SW480 (cell line): ENCODE data around the gene ZKSCAN5.
"Not testable (repeated sequence)": the region's sequence is repeated elsewhere in the genome, so short reads cannot be mapped to it uniquely, and the experiment has no call there.

Source experiments
- DNase-seq: peaks from one replicate; pipeline ENCODE4 v3.0.0-alpha.2; 2016; ENCODE audit warnings: low spot score

ZKSCAN5 gene

DNA sequence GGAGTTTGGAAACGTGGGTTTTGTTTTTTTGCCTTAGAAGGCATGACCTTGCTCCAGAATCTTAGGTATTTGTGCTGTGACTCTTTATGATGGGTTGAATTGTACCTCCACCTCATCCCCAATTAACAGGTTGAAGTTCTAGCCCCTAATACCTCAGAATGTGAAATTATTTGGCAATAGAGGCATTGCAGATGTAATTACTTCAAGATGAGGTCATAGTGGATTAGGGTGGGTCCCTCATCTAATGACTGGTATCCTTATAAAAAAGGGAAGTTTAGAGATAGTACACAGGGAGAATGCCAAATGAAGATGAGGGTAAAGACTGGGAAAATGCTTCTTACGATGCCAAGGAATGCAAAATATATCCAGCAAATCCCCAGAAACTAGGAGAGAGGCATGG is 50.5 kb downstream of the ZKSCAN5 start:
- DNase-seq: no peak

DNA sequence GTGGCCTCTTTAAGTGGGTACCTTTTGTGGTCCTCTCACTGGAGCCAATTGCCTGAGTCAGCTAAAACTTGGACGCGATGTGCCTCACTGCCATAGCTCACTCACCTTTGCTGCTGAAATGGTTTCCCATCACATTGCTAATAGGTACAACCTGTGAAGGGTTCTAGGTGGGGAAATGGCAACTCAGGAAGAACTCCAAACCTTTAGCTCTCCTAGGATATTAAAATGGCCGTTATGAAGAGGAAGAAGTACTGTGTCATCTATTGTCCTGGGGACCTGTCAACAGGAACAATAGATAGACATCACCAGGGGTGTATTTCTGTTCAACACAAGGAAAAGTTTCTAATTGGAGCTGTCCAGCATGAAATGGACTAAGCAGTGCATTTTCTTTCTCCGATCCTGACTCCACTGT is 52.7 kb downstream of the ZKSCAN5 start:
- DNase-seq: no peak

DNA sequence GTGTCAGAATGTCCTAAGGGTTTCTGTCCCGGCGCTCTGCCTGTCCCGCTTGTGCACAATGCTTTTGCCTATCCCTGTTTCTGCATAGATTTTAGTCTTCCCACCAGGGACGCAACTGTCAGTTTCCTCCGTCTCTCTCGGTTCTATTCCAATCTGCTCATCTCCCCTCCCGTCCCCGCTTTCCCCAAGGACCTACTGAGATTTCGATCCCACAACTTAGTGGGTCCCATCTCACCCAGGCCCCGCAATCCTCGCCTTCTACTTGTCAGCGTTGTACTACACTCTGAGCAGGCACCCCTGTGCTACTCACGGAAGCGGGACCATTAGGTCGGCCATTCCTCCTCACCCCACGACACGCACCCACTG is 53.5 kb downstream of the ZKSCAN5 start:
- DNase-seq: no peak

DNA sequence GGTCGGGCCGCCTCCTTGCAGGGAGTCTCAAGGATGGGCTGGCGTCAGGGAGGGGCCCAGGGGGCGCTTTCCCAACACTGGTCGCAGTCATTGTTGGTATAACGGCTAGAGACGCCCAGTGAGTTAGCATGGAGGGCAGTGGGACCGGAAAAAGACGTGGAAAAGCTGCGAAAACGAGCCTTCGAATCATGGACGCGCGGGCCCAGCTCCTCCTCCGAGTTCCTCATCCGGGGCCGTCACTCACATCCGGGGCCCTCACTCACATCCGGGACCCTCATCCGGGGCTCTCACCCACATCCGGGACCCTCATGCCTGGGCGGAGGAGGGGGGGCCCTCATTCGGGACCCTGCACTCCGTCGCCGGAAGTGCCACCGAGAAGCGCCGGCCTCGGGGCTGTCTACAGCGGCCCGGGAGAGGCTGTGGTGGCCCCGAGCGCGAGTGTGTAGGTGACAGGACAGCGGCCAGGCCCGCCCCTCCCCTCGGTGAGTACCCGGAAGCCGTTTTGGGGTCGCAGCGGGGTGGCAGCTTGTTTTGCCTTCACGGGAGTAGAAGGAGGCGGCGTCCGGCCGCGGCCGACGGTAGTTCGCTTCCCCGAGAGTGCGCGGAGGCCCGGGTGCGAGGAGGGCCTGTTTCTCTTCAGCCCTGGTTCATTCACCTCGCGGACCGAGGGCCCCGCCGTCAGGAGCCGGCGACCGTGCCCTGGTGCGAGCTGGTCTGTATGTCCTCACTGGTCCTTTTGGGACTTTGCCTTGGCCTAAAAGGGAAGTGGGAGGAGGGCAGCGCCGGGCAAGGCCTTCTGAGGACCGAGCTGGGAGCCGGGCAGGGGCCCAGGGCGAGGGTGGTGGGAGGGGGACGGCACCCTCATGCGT is 54.1 kb downstream of the ZKSCAN5 start, which contains the start of gene ZNF655:
TSS of gene ZNF655 (plus strand) at position 337 of the 869 bp plus-strand sequence. CDS start 1,918 bp downstream, outside the sequence.
- DNase-seq: no peak

- no peak for DNase-seq
Measured at GRCh38 chr7:99559175-99559915, 54.9 kb downstream of the ZKSCAN5 start.

GRCh38 chr7:99560834-99561736 is 56.6 kb downstream of the ZKSCAN5 start:
- DNase-seq: no peak

DNA sequence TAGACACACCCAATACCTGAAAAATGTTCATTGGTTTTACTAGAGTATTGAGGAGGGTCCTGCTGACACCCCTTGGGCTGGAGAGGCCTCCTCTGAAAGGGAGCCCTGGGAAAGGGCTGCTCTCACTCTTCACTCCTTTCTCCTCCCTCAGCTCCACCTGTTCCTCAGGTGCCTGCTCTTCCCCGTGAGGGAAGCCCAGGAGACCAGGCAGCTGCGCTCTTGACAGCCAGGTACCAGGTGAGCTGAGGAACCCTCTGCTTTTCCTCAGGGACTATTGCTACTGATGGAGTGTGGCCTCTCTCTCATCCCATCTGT is 57.2 kb downstream of the ZKSCAN5 start:
- DNase-seq: no peak

GRCh38 chr7:99562114-99562784 is 57.8 kb downstream of the ZKSCAN5 start:
- no peak for DNase-seq

DNA sequence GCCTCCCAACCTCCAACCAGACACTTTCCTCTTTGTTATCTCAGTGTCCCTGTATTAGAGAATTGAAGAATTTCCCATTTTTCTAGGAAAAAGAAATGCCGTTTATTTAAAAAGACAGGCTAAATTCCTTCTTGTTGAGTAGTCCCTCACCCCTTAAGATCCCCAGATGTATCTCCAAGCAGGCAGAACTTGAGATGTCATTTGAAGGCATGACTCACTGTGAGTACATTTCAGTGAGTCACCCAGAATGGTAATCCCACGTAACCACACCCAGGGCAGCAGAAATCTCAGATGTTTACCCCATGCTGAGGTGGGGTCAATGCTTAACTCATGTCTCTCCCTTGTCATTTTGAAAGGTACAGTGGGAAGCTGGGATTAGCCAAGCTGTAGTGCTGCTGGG is 58.4 kb downstream of the ZKSCAN5 start:
- DNase-seq: peak; percentile 96

GRCh38 chr7:99563650-99564049 is 59.2 kb downstream of the ZKSCAN5 start:
- peak; percentile 74 for DNase-seq

DNA sequence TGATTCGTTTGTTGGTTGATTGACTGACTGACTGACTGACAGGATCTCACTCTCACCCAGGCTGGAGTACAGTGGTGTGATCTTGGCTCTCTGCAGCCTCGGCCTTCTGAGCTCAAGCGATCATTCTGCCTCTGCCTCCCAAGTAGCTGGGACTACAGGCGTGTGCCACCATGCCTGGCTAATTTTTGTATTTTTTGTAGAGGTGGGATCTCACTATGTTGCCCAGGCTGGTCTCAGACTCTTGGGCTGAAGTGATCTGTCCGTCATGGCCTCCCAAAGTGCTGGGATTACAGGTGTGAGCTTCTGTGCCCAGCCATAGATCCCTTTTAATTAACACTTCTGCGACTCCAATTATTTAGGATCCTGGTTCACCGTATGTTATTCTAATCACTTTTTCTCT is 64.3 kb downstream of the ZKSCAN5 start:
- DNase-seq: not testable (repeated sequence)

GRCh38 chr7:99571768-99572167 is 67.3 kb downstream of the ZKSCAN5 start:
- no peak for DNase-seq

DNA sequence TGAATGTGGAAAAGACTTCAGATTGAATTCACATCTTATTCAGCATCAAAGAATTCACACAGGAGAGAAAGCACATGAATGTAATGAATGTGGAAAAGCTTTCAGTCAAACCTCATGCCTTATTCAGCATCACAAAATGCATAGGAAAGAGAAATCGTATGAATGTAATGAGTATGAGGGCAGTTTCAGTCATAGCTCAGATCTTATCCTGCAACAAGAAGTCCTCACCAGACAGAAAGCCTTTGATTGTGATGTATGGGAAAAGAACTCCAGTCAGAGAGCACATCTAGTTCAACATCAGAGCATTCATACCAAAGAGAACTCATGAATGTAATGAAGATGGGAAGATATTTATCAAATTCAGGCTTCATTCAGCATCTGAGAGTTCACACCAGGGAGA is 68.8 kb downstream of the ZKSCAN5 start:
- no peak for DNase-seq

DNA sequence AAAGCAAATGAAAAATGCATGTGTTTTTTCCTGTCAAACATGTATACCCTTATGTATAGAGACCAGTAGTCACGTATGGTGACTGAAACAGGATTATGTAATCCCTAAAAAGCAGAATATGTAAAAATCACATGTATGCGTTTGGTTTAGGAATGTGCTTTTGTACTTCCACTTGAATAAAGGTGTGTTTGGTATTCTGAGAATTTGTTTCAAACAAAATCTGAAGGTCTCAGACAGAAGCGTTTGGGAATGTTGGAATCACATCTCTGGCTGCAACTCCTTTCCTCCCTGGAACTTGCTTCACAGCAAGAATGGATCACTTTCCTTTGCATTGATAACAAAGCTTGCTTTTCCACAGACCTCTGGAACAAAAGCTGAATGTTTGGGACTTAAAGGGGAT is 71.8 kb downstream of the ZKSCAN5 start:
- DNase-seq: no peak

DNA sequence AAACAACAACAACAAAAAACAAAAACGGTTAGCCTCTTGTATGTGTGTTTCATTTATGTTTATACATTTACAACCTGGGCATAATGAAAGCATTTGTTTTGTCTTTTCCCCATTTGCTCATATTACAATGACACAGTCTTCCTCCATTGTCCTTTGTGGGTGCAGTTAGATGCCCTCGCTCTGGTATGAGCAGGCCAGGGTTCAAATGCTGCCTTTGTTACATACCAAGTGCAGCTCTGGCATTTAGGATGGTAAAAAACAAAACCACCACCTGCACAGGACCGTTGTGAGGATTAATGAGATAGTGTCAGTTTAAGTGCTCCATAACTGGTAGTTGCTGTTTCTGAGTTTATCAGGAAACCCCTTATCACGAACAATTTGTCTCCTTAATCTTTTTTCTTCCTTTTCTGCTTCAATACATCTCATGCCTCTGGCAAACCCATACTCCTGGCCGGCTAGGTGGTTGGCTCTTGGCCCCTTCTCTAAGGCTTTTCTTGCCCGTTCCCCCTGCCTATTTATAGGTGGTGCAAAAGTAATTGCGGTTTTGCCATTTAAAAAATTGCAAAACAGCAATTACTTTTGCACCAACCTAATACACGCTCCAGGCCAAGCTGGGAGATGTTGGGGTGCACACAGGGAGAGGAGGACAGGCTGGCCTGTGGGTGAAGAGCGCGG is 75.0 kb downstream of the ZKSCAN5 start:
- DNase-seq: no peak

- DNase-seq: no peak
Measured at GRCh38 chr7:99579956-99580777, 75.7 kb downstream of the ZKSCAN5 start.

GRCh38 chr7:99580778-99581332 is 76.4 kb downstream of the ZKSCAN5 start:
- DNase-seq: not testable (repeated sequence)
